Stomach (tissue), 4 donors: ENCODE results near the gene MUC5B.

ENCODE experiments used
- CTCF ChIP-seq, 7 experiments: fragments of 450-650 bp in 4 of 7; fragments of 200-600 bp in 3 of 7; sonication (generic) in 3 of 7; IDR thresholded peaks; one replicate each; pipeline ENCODE4 v1.5.1; 2016 to 2019; ENCODE audit warnings: antibody characterized with exemption in 7 of 7, control low read depth in 2 of 7, mild to moderate bottlenecking in 1 of 7
- POLR2AphosphoS5 ChIP-seq, 3 donors: sonication (generic); formaldehyde crosslinking; IDR thresholded peaks; one replicate each; pipeline ENCODE4 v1.6.1; 2016; ENCODE audit warnings: antibody characterized with exemption in 3 of 3

- TF ChIP-seq CTCF (IDR thresholded peaks at IDR 0.05) (no peak), POLR2AphosphoS5 (IDR thresholded peaks at IDR 0.05) (no peak)
Observed at GRCh38 chr11:1235901-1236315, 13.0 kb downstream of the MUC5B start.
